ENCODE data around the gene MUCL3.

The MUCL3 gene

GRCh38 chr6:30942338-30943060, 1.7 kb downstream of the MUCL3 start:
- H3K9me3 ChIP-seq (ENCODE audit: control insufficient read depth, insufficient read depth, low read length): no peaks in the 10 kb centered on the region
- peaks cover 14% of the 10 kb centered on the region for H3K4me1 ChIP-seq (ENCODE audit: insufficient read depth, low read length)
- no peaks in the 10 kb centered on the region for H3K36me3 ChIP-seq (ENCODE audit: insufficient read depth, low read length)
- H3K9ac ChIP-seq (ENCODE audit: low read depth, low read length): no peak overlapping the region

- no peaks in the 10 kb centered on the region for H3K9me3 ChIP-seq (ENCODE audit: control insufficient read depth, insufficient read depth, low read length)
- H3K36me3 ChIP-seq (ENCODE audit: insufficient read depth, low read length): no peaks in the 10 kb centered on the region
- no peak overlapping the region for H3K9ac ChIP-seq (ENCODE audit: low read depth, low read length)
- peaks cover 14% of the 10 kb centered on the region for H3K4me1 ChIP-seq (ENCODE audit: insufficient read depth, low read length)
Measured at GRCh38 chr6:30944051-30944450, 3.3 kb downstream of the MUCL3 start.

GRCh38 chr6:30945281-30945680, 4.5 kb downstream of the MUCL3 start:
- H3K4me1 ChIP-seq (ENCODE audit: insufficient read depth, low read length): peaks cover 14% of the 10 kb centered on the region
- no peaks in the 10 kb centered on the region for H3K36me3 ChIP-seq (ENCODE audit: insufficient read depth, low read length)
- no peaks in the 10 kb centered on the region for H3K9me3 ChIP-seq (ENCODE audit: control insufficient read depth, insufficient read depth, low read length)
- H3K9ac ChIP-seq (ENCODE audit: low read depth, low read length): no peak overlapping the region

GRCh38 chr6:30947231-30947630, 6.5 kb downstream of the MUCL3 start:
- H3K9ac ChIP-seq (ENCODE audit: low read depth, low read length): no peak overlapping the region
- no peaks in the 10 kb centered on the region for H3K36me3 ChIP-seq (ENCODE audit: insufficient read depth, low read length)
- no peaks in the 10 kb centered on the region for H3K9me3 ChIP-seq (ENCODE audit: control insufficient read depth, insufficient read depth, low read length)
- peaks cover 6% of the 10 kb centered on the region for H3K4me1 ChIP-seq (ENCODE audit: insufficient read depth, low read length)

GRCh38 chr6:30948811-30949210, 8.0 kb downstream of the MUCL3 start:
- H3K36me3 ChIP-seq (ENCODE audit: insufficient read depth, low read length): no peaks in the 10 kb centered on the region
- H3K9ac ChIP-seq (ENCODE audit: low read depth, low read length): no peak overlapping the region
- no peaks in the 10 kb centered on the region for H3K4me1 ChIP-seq (ENCODE audit: insufficient read depth, low read length)
- no peaks in the 10 kb centered on the region for H3K9me3 ChIP-seq (ENCODE audit: control insufficient read depth, insufficient read depth, low read length)

- Histone ChIP-seq H3K9me3 (ENCODE audit: control insufficient read depth, insufficient read depth, low read length) (no peaks in the 10 kb centered on the region), H3K4me1 (ENCODE audit: insufficient read depth, low read length) (0 out of 2 replicates have a peak, but pooled peaks cover 5% of the 10 kb centered on the region), H3K36me3 (ENCODE audit: insufficient read depth, low read length) (no peaks in the 10 kb centered on the region), H3K9ac (ENCODE audit: low read depth, low read length) (no peak overlapping the region)
Measured at GRCh38 chr6:30951907-30952469, 11.2 kb downstream of the MUCL3 start.

- peak overlapping the region; percentile 55; the same call in 1 of the 2 replicates for H3K9ac ChIP-seq (ENCODE audit: low read depth, low read length)
- 0 out of 2 replicates have a peak, but pooled peaks cover 5% of the 10 kb centered on the region for H3K4me1 ChIP-seq (ENCODE audit: insufficient read depth, low read length)
- H3K36me3 ChIP-seq (ENCODE audit: insufficient read depth, low read length): no peaks in the 10 kb centered on the region
- no peaks in the 10 kb centered on the region for H3K9me3 ChIP-seq (ENCODE audit: control insufficient read depth, insufficient read depth, low read length)
Measured at GRCh38 chr6:30954631-30955366, 14.0 kb downstream of the MUCL3 start.

GRCh38 chr6:30955367-30956042, 14.7 kb downstream of the MUCL3 start:
- no peaks in the 10 kb centered on the region for H3K36me3 ChIP-seq (ENCODE audit: insufficient read depth, low read length)
- peak overlapping the region; percentile 55; the same call in 1 of the 2 replicates for H3K9ac ChIP-seq (ENCODE audit: low read depth, low read length)
- no peaks in the 10 kb centered on the region for H3K9me3 ChIP-seq (ENCODE audit: control insufficient read depth, insufficient read depth, low read length)
- H3K4me1 ChIP-seq (ENCODE audit: insufficient read depth, low read length): 0 out of 2 replicates have a peak, but pooled peaks cover 5% of the 10 kb centered on the region

GRCh38 chr6:30957716-30958115, 16.9 kb downstream of the MUCL3 start:
- H3K36me3 ChIP-seq (ENCODE audit: insufficient read depth, low read length): no peaks in the 10 kb centered on the region
- H3K9ac ChIP-seq (ENCODE audit: low read depth, low read length): no peak overlapping the region
- H3K9me3 ChIP-seq (ENCODE audit: control insufficient read depth, insufficient read depth, low read length): no peaks in the 10 kb centered on the region
- 0 out of 2 replicates have a peak, but pooled peaks cover 5% of the 10 kb centered on the region for H3K4me1 ChIP-seq (ENCODE audit: insufficient read depth, low read length)

GRCh38 chr6:30960907-30961673, 20.3 kb downstream of the MUCL3 start:
- Histone ChIP-seq H3K36me3 (ENCODE audit: insufficient read depth, low read length) (no peaks in the 10 kb centered on the region), H3K9me3 (ENCODE audit: control insufficient read depth, insufficient read depth, low read length) (no peaks in the 10 kb centered on the region), H3K4me1 (ENCODE audit: insufficient read depth, low read length) (no peaks in the 10 kb centered on the region), H3K9ac (ENCODE audit: low read depth, low read length) (no peak overlapping the region)

GRCh38 chr6:30962716-30963115, 21.9 kb downstream of the MUCL3 start:
- no peaks in the 10 kb centered on the region for H3K36me3 ChIP-seq (ENCODE audit: insufficient read depth, low read length)
- no peaks in the 10 kb centered on the region for H3K4me1 ChIP-seq (ENCODE audit: insufficient read depth, low read length)
- H3K9ac ChIP-seq (ENCODE audit: low read depth, low read length): no peak overlapping the region
- H3K9me3 ChIP-seq (ENCODE audit: control insufficient read depth, insufficient read depth, low read length): no peaks in the 10 kb centered on the region

GRCh38 chr6:30963641-30964040, 22.9 kb downstream of the MUCL3 start:
- Histone ChIP-seq H3K9me3 (ENCODE audit: control insufficient read depth, insufficient read depth, low read length) (no peaks in the 10 kb centered on the region), H3K9ac (ENCODE audit: low read depth, low read length) (no peak overlapping the region), H3K4me1 (ENCODE audit: insufficient read depth, low read length) (no peaks in the 10 kb centered on the region), H3K36me3 (ENCODE audit: insufficient read depth, low read length) (no peaks in the 10 kb centered on the region)

GRCh38 chr6:30964075-30964474, 23.3 kb downstream of the MUCL3 start:
- no peak overlapping the region for H3K9ac ChIP-seq (ENCODE audit: low read depth, low read length)
- no peaks in the 10 kb centered on the region for H3K36me3 ChIP-seq (ENCODE audit: insufficient read depth, low read length)
- H3K9me3 ChIP-seq (ENCODE audit: control insufficient read depth, insufficient read depth, low read length): no peaks in the 10 kb centered on the region
- H3K4me1 ChIP-seq (ENCODE audit: insufficient read depth, low read length): no peaks in the 10 kb centered on the region

- Histone ChIP-seq H3K4me1 (ENCODE audit: insufficient read depth, low read length) (no peaks in the 10 kb centered on the region), H3K9ac (ENCODE audit: low read depth, low read length) (no peak overlapping the region), H3K36me3 (ENCODE audit: insufficient read depth, low read length) (no peaks in the 10 kb centered on the region)
Measured at GRCh38 chr6:30965140-30965601, 24.4 kb downstream of the MUCL3 start.

More at GRCh38 chr6:30965140-30965601, 24.4 kb downstream of the MUCL3 start:
- H3K9me3 ChIP-seq (ENCODE audit: control insufficient read depth, insufficient read depth, low read length): no peaks in the 10 kb centered on the region
